Lung (tissue), 12 donors: ENCODE results near the gene SPRYD3. TPM values are rescaled to one million over a fixed set of nuclear protein-coding genes. Genes with fewer than 3 reads are reported as not detected.

Experiments used
- ATAC-seq: fragments of 200-7000 bp; cut with Tn5 transposase; one replicate; pipeline ENCODE4 v1.9.1; 2020; ENCODE audit warnings: moderate number of reproducible peaks; ENCODE audit not compliant: insufficient read depth, low FRiP score
- DNase-seq, 3 donors: peaks; one replicate each; pipeline ENCODE4 v3.0.0-alpha.2; 2013 to 2017
- H3K27ac ChIP-seq, 2 donors: one replicate each; pipeline ENCODE4 v1.5.1; 2013; ENCODE audit warnings: mild to moderate bottlenecking in 2 of 2, moderate library complexity in 2 of 2, control low read depth in 1 of 2, inconsistent platforms in 1 of 2, low read depth in 1 of 2, low read length in 1 of 2
- H3K27me3 ChIP-seq, 3 donors: one replicate each; pipeline ENCODE4 v1.5.1; 2013; ENCODE audit warnings: low read length in 2 of 3; ENCODE audit not compliant: control insufficient read depth in 3 of 3, insufficient read depth in 3 of 3
- H3K36me3 ChIP-seq, 4 donors: one replicate each; pipeline ENCODE4 v1.5.1; 2013; ENCODE audit warnings: low read length in 4 of 4, mild to moderate bottlenecking in 1 of 4, moderate library complexity in 1 of 4; ENCODE audit not compliant: control insufficient read depth in 4 of 4, insufficient read depth in 4 of 4
- H3K4me1 ChIP-seq, 5 donors: one replicate each; pipeline ENCODE4 v1.5.1; 2013; ENCODE audit warnings: low read length in 5 of 5, mild to moderate bottlenecking in 2 of 5, moderate library complexity in 1 of 5; ENCODE audit not compliant: control insufficient read depth in 5 of 5, insufficient read depth in 5 of 5
- H3K4me3 ChIP-seq: one replicate; pipeline ENCODE4 v1.5.1; 2013; ENCODE audit warnings: mild to moderate bottlenecking, control low read depth, moderate library complexity
- H3K9ac ChIP-seq, 2 donors: one replicate each; pipeline ENCODE4 v1.5.1; 2013; ENCODE audit warnings: low read length in 2 of 2, control low read depth in 1 of 2; ENCODE audit not compliant: insufficient read depth in 1 of 2
- H3K9me3 ChIP-seq, 4 donors: one replicate each; pipeline ENCODE4 v1.5.1; 2013; ENCODE audit warnings: low read length in 3 of 4, mild to moderate bottlenecking in 1 of 4, moderate library complexity in 1 of 4; ENCODE audit not compliant: control insufficient read depth in 4 of 4, insufficient read depth in 3 of 4
- CTCF ChIP-seq: IDR thresholded peaks from 2 replicates; pipeline ENCODE4 v1.5.1; 2012; ENCODE audit warnings: mild to moderate bottlenecking; ENCODE audit errors: control extremely low read depth, extremely low read depth
- WGBS, 2 donors: extraction: QIAGEN DNeasy Blood & Tissue Kit; methylation state at CpG; one replicate each; pipeline ENCODE4 v1.1.7; 2013; 5-methylcytosine and 5-hydroxymethylcytosine counted together
- polyA plus RNA-seq, 2 donors: library from polyadenylated mRNA; stranded (reverse); fragments of 200-250 nt; gene quantifications; one replicate each; pipeline ENCODE4 v1.2.1, GENCODE V29; 2013
- total RNA-seq, 2 donors: library from RNA; depleted of rRNA in 1 of 2; stranded (reverse); fragments of >200 nt in 1 of 2; gene quantifications; one replicate each; pipeline ENCODE4 v1.2.1, GENCODE V29; 2014 to 2021
- donor health status: control.
- donor health status: control.
- donor health status: Bipolar disorder and iron deficiency.
- donor health status: healthy.
- donor health status: DM: yes; HTN: yes; CAD: no.

Gene SPRYD3
- total and polyA plus RNA-seq, 4 donors, result 17.1 to 60.2 (median 34.9) TPM

GRCh38 chr12:53105712-53106439, 26.7 kb upstream of the SPRYD3 start:
- no peak overlapping the region for H3K9ac ChIP-seq
- no peaks in the 10 kb centered on the region for H3K27me3 ChIP-seq
- no peaks in the 10 kb centered on the region for H3K36me3 ChIP-seq
- H3K4me3 ChIP-seq, result no peak overlapping the region
- no peak for ATAC-seq
- H3K27ac ChIP-seq, result no peak overlapping the region
- no peak for TF ChIP-seq CTCF
- H3K4me1 ChIP-seq, result peaks cover 0 to 6% (median 2%) of the 10 kb centered on the region in 5 donors
- DNase-seq, result no peak
- 95 to 96% methylated on average over 7 of the region's 7 CpGs for WGBS, 2 donors
- no peaks in the 10 kb centered on the region for H3K9me3 ChIP-seq

GRCh38 chr12:53105256-53105655, 26.1 kb upstream of the SPRYD3 start:
- H3K4me1 ChIP-seq, result peaks cover 0 to 6% (median 2%) of the 10 kb centered on the region in 5 donors
- H3K27me3 ChIP-seq, result no peaks in the 10 kb centered on the region
- TF ChIP-seq CTCF, result no peak
- DNase-seq, result no peak
- no peak for ATAC-seq
- H3K36me3 ChIP-seq, result no peaks in the 10 kb centered on the region
- no peak overlapping the region for H3K27ac ChIP-seq
- 93 to 94% methylated on average over 8 of the region's 8 CpGs for WGBS, 2 donors
- no peak overlapping the region for H3K9ac ChIP-seq
- no peaks in the 10 kb centered on the region for H3K9me3 ChIP-seq
- H3K4me3 ChIP-seq, result no peak overlapping the region

DNA sequence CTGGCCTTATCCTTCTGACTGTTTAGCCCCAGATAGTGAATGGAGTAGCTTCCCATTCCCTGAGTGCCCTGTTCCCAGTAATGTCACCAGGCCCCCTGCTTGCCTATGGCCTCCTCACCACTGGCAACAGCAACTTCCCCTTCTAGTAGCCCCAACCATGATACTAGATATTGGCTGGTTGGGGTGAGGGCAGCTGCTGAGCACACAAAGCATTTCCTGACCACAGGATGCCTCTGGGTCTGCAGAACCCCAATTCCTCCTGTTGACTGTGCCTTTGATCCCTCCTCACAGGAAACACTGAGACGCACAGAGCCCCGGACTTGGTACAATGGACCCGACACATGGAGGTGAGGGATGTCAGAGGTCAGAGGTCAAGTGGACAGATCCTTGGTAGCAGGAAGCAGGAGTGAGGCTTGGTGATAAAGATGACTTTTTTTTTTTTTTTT, 24.7 kb upstream of the SPRYD3 start:
- WGBS, 2 donors, result 22 to 44% methylated on average over 3 of the region's 3 CpGs
- Histone ChIP-seq H3K27ac (no peak overlapping the region), H3K4me1 (peaks cover 0 to 12% (median 7%) of the 10 kb centered on the region in 5 donors), H3K9ac (no peak overlapping the region), H3K36me3 (no peaks in the 10 kb centered on the region), H3K4me3 (no peak overlapping the region), H3K9me3 (no peaks in the 10 kb centered on the region), H3K27me3 (no peaks in the 10 kb centered on the region)
- DNase-seq (no peak), ATAC-seq (no peak)
- no peak for TF ChIP-seq CTCF
